NCI-H146 treated with DMSO at 0.1 percent for 48 hours (cell line): ENCODE measurements around the gene RTN1.
"Not testable (repeated sequence)": the region's sequence is repeated elsewhere in the genome, so short reads cannot be mapped to it uniquely, and the experiment has no call there.

Experiments used
- DNase-seq: peaks from one replicate; lab custom pipeline; 2025; ENCODE audit not compliant: unreplicated experiment; lab: John Stamatoyannopoulos, UW

RTN1 gene

DNA sequence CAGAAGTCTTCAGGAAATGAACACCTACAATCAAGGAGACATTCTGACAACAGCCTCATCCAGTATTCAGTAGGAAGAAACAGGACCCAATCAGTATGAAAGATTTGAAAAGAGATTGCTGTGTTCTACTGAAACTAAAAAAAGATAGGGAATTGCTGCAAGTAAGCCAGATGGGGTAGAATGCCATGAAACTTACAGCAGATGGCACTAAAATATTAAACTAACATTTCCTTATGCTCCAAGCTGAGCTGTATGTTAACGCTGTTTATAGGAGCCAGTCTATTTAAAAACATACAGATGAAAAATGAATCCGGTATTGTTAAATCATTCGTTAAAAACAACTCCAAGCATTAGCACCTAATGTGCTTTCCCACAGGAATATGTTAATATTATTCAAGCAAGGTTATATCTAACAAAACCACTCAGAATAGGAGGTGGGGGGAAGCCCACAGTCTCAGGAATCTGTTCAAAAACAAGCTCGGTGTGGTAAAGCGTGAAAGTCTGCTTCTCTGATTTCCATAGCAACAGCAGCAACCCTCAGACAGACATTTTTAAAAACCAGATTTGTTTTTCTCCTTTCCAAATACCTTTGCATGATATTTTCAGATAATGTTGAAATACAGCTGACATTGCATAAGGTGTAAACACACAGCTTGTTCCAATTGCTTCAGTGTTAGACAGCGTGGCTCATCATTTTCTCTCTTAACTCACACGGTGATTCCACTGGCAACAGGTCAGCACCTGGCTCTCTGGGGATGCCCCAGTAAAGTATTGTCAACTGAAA is 162.6 kb downstream of the RTN1 start:
- DNase-seq: no peak

DNA sequence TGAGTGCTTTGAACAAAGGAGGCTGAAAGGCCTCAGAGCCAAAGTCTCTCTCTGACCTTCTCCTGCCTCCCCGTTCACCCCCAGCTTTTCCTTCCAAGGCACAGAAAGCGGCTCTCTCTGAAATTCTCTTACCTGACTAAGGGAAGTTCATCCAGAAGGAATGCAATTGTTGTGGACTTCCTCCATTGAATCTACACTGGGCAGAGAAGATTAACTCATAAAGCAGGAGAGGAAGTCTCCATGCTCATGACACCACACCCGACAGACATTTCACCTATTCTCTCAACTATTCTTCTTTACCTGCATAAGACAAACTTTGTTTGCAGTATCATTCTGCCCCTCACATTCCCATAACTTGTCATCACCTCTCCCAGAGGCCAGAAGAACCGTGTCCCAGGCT is 164.7 kb downstream of the RTN1 start:
- no peak for DNase-seq

DNA sequence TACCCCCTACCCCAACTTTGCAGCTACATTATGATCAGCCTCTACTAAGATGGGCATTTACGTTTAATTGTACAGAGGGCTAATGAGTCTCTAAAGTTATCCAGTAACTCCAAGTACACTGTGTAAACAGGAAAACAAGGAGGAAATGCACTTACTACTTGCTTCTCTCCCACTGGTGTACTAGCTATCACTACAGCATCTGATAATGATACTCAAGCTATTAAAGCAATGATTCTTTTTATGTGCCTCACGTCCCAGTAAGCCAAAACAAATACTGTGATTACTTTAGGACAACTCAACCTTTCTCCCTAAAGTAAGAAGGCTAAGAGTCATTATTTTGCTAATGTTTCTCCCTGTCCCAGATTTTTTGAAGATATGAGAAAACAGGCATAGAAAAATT is 165.3 kb downstream of the RTN1 start:
- no peak for DNase-seq

DNA sequence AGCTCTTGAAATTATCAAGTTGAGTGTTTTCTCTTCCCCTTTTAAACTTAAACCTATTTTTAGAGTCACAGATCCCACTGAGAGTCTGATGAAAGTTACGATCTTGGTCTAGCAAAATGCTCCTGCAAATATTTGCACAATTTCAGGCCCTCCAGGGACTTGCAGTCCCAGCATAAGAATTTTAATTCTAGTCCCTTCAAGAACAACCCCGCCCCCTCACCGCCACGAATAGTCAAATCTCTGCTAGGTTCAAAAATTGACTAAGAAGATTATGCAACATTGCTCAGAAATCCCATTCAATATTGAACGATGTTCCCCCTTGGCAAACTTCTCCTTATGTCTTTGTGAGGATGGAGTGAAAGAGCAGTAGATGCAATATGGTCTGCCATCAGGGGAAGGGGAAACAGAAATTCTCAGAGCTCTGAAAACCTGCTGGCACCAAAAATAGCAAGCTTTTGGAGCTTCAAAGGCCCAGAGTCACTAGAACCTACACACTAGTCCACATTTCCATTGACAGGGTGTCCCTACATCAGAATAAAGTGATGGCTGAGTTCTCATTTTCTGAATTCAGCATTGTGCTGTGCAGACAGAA is 166.4 kb downstream of the RTN1 start:
- DNase-seq: no peak

DNA sequence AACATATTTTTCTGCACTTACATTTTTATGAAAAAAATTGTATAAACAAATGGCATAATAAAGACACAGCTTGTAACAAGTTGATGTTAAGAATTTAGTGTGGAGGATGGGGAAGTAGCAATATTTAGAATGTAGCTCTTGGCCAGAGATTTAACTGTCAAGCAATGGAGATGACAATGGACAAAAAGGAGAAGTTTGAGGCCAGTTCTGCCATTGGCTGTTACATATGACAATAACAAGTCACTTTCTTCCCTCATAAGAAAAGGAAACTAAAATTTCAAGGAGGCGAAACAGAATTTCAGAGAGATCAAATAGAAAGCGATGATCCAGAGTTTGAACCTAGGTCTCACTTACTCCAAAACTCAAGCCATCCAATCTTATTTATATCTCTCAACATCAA is 171.1 kb downstream of the RTN1 start:
- no peak for DNase-seq

DNA sequence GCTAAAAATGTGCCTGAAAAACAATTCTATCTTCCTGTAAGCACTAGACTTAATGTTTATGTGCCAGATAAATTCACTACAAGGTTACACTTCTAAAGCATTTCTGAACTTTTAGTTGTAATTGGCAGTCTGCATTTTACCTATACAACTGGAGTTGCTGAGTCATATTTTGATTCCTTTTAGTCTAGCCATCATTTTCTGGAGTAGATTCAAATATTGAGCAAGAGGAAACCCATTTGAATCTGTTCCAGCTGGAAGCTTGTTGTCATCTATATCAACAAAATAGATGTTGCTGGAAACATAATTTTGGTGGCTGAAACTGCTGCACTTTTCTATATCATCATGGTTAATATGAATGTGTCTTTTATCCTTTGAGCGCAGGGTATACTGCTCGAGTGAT is 171.8 kb downstream of the RTN1 start:
- DNase-seq: no peak

DNA sequence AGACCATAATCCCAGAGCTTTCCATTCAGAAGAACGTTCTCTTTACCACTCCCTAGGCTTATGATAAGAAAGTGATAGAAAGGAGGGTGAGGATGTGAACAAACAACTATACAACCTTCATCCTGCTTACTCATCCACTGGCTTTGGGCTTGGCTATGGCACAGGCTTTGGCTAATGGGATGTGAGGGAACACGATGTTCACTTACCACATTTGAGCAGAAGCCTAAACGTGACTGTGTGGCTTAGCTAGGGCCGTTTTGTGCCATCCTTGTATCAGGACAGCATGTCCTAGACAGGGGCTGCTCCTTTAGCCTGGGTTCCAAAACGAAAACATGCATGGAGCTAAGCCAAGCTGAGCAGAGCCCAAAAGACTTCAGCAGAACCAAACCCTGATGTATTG is 175.4 kb downstream of the RTN1 start:
- DNase-seq: no peak

DNA sequence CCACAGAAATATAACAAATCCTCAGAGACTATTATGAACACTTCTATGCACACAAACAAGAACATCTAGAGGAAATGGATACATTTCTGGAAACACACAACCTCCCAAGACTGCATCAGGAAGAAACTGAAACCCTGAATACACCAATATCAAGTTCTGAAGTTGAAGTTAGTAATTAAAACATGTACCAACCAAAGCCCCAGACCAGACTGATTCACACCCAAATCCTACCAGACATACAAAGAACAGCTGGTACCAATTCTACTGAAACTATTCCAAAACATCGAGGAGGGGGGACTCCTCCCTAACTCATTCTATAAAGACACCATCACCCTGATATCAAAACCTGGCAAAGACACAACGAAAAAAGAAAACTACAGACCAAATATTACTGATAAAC is 179.3 kb downstream of the RTN1 start:
- DNase-seq: no peak

DNA sequence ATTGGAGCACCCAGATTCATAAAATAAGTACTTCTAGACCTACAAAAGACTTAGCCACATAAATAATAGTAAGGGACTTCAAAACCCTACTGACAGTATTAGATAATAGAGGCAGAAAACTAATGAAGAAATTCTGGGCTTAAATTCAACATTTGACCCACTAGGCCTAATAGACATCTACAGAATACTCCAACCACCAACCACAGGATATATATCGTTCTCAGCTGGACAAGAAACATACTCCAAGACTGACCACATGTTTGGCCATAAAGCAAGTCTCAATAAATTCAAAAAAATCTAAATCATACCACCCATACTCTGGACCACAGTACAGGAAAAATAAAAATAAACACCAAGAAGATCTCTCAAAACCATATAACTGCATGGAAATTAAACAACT is 180.2 kb downstream of the RTN1 start:
- no peak for DNase-seq

DNA sequence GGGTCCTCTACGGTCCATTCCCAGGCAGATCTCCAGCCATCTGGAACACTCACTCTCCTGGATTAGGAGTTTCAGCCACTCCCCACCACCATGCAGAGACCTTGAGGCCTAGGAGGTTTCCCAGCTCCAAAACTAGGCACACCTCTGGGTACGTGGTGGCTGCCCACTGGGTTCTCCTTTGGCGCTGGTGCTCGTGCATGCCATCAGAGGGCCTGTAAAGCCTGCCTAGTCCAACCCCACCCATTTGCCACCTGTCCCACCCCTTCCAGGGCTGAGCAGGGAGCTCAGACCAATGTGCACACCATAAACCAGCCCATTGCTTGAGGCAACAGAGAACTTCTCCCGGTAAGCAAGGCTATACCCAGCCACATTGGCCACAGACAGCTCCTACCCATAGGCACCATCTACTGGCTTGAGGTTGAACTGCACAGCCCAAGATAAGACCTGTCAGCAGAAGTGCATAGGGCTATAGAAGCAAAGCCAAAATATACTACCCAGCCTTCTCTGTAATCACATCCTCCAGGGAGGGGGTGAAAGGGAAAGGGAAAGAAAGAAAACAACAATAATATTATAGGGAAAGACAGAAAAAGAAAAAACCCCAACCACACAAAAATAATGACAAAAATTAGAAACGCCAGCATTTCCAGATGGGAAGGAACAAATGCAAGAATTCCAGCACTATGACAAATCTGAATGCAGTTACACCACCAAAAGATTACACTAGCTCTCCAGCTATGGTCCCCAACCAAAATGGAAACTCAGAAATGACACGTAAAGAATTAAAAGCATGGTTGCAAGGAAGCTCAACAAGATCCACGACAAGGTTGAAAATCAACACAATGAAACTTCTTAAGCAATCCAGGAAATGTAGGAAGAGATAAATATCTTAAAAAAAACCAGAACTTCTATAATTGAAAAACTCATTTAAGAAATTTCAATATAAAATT is 182.1 kb downstream of the RTN1 start:
- DNase-seq: no peak

DNA sequence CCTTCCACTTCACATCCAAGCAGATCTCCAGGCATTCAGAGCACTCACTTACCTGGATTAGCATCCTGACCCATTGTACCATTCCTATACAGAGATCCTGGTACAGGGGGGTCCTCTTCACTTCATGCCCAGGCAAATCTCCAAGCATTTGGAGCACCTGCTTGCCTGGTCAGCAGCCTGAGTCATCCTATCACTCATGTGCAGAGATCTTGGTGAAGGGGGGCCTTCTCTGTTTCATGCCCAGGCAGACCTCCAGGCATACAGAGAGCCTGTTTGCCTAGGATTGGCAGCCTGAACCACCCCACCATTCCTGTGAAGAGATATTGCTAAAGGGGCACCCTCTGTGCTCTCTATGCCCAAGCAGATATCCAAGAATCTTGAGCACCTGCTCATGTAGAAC is 182.9 kb downstream of the RTN1 start:
- no peak for DNase-seq

DNA sequence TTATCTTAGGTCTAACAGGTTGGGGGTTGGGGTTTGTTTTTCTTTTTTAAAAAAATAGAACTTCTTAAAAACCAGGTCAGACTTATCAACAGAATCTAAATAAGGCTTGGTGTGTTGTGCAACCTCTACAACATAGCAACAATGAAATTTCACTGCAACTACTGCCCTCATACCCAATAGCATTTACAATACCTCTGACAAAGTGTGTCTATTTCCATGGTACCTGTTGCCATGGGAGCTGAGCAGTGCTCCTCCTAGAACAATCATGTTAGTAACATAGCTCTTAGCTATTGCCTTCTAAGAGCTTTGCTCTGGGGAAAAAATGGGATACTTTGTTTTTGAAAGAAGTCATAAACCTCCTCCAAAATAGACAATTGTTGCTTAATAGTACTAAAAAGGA is 190.7 kb downstream of the RTN1 start:
- DNase-seq: no peak

DNA sequence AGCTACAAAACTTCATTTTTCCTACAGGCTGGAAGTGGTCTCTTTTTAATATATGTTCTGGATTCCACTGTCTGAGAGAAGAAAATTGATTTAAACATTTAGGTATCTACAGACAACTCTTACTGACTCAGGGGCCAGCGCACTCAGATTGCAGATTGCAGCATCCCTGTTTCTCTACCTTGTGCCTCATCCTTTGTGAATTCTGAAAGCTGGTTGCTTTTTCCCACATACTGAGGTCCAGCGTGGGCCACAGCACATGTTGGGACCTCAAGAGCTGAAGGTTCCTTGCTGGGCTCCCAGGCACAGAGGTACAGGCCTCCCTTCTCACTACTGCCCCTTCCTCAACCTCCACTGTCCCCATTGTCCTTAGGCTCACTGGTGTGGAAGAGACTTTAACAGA is 192.2 kb downstream of the RTN1 start:
- DNase-seq: no peak

DNA sequence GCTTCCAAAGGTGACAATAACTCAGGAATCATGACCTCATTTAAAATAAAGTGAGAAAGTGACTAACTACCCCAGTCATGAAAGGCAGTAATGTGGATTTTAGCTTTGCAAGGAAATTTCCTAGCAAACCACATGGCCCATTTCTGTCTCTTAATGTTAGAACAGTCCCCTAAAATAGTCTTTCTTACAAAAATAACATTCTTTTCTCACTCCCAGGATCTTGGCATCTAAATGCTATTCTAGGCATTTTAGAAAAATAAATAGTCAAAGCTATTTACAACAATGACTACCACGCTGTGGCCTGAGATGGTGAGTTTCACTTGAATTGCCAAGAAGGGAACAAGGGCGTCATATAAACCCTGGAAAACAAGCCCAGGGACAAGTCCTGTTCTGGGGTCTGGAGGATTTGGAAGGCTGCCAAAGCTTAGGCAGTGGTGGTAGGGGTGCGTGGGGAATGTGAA is 192.8 kb downstream of the RTN1 start:
- DNase-seq: no peak

DNA sequence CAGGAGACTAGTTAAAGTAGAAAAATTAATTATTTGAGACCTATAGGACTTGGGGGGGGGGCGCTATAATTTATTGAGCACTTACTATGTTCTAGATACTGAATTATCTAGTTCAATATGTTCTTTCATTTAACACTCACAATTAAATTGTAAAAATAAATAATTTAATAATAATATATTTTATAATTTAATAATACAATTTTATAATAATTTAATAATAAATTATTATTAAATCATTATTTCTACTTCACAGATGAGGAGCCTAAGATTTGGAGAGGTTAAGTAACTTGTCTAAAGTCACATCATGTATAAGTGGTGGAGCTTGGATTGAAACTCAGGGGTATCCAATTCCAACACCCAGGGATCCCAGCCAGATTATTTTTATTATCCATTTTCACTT is 195.2 kb downstream of the RTN1 start:
- no peak for DNase-seq

DNA sequence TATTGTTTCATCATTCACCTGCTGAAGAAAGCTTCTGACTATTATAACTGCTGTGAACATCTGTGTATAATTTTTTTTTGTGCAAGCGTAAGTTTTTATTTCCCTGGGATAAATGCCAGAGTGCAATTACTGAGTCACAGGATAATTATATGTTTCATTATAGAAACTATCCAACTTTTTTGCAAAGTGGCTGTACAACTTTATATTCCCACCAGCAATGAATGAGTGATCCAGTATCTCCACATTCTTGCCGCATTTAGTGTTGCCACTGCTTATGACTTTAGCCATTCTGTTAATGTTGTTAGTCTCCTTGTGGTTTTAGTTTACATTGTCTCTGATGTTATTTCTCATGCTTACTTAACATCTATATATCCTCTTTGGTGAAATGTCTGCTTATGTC is 205.8 kb downstream of the RTN1 start:
- no peak for DNase-seq

DNA sequence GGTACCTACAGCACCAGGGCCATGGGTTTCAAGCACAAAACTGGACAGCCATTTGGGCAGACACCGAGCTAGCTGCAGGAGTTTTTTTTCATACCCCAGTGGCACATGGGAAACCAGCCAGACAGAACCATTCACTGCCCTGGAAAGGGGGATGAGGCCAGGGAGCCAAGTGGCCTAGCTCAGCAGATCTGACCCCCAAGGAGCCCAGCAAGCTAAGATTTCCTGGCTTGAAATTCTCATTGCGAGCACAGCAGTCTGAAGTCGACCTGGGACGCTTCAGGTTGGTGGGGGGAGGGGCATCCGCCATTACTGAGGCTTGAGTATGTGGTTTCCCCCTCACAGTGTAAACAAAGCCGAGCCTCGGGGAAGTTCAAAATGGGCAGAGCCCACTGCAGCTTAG is 212.8 kb downstream of the RTN1 start:
- DNase-seq: no peak

DNA sequence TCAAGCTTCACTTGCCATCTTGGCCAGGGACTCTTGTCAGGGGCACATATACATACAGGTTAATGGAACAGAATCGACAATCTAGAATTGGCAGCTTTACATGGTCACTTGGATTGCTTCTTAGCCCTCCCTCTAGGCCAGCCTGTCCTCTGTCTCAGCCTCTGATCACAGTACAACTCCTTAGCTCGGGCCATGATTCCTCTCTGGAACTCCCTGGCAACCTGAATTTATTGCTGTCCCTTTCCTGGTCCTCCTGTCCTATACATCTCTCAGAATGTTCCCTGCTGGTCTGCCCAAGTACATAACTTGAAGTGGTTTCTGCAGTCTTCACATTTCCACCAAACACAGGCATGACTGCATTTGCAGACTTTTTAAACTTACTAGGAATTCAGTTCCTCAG is 214.1 kb downstream of the RTN1 start:
- DNase-seq: no peak

DNA sequence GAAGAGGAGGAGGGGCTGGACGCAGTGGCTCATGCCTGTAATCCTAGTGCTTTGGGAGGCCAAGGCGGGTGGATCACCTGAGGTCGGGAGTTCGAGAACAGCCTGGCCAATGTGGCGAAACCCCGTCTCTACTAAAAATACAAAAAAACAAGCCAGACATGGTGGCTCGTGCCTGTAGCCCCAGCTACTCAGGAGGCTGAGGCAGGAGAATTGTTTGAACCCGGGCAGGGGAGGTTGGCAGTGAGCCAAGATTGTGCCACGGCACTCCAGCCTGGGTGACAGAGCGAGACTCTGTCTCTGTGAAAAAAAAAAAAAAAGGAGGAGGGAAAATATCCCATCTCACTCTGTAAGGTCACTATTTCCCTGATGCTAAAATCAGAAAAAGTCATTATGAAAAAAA is 216.4 kb downstream of the RTN1 start:
- not testable (repeated sequence) for DNase-seq

DNA sequence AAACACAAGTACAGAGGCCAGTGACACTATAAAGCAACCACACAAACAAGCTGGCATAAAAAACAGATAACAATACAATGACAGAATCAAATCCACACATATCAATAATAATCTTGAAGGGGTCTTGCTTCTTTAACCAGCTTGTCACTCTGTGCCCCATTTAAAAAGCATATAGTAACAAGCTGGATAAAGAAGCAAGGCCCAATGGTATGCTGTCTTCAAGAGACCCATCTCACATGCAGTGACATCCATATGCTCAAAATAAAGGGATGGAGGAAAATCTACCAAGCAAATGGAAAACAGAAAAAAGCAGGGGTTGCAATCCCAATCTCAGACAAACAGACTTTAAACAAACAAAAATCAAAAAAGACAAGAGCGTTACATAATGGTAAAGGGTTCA is 223.7 kb downstream of the RTN1 start:
- DNase-seq: not testable (repeated sequence)

DNA sequence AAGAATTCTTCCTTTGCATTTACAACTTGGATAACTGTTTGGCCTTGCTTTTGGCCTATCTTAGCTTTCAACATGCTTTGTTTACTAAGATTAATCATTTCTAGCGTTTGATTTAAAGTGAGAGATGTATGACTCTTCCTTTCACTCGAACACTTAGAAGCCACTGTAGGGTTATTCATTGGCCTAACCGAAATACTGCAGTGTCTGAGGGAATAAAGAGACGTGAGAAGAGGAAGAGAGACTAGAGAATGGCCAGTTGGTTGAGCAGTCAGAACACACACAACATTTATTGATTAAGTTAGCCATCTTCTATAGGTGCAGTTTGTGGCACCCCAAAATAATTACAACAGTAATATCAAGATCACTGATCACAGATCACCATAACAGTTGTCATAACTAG is 231.7 kb downstream of the RTN1 start:
- DNase-seq: no peak

DNA sequence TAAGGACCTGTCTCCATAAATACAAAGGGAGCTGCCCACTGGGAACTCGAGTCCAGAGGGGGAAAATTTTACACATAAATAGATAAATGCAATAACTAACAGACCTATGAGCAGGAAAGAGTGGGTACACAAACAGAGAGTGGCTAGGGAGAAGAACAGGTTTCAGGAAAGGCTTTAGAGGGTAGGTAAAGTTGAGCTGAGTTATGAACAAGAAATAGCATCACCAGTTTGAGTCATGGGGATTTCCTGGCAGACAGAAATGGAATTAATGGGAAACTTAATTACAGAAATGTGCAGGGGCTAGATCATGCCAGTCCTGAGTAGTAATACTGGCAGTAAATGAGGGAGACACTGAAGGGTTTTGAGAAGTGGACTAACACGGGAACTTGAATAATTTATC is 236.0 kb downstream of the RTN1 start:
- no peak for DNase-seq
